Measurements from ENCODE around the gene CSF3. TPM values are rescaled to one million over a fixed set of nuclear protein-coding genes. Genes with fewer than 3 reads are reported as not detected.
A peak's percentile ranks its signal among the peaks of the same experiment; 100 is the strongest.

The CSF3 gene, protein sequence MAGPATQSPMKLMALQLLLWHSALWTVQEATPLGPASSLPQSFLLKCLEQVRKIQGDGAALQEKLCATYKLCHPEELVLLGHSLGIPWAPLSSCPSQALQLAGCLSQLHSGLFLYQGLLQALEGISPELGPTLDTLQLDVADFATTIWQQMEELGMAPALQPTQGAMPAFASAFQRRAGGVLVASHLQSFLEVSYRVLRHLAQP
- total RNA-seq (ENCODE audit: low replicate concordance) = not detected in 2 replicates

DNA sequence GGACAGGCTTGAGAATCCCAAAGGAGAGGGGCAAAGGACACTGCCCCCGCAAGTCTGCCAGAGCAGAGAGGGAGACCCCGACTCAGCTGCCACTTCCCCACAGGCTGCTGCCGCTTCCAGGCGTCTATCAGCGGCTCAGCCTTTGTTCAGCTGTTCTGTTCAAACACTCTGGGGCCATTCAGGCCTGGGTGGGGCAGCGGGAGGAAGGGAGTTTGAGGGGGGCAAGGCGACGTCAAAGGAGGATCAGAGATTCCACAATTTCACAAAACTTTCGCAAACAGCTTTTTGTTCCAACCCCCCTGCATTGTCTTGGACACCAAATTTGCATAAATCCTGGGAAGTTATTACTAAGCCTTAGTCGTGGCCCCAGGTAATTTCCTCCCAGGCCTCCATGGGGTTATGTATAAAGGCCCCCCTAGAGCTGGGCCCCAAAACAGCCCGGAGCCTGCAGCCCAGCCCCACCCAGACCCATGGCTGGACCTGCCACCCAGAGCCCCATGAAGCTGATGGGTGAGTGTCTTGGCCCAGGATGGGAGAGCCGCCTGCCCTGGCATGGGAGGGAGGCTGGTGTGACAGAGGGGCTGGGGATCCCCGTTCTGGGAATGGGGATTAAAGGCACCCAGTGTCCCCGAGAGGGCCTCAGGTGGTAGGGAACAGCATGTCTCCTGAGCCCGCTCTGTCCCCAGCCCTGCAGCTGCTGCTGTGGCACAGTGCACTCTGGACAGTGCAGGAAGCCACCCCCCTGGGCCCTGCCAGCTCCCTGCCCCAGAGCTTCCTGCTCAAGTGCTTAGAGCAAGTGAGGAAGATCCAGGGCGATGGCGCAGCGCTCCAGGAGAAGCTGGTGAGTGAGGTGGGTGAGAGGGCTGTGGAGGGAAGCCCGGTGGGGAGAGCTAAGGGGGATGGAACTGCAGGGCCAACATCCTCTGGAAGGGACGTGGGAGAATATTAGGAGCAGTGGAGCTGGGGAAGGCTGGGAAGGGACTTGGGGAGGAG, at the start of gene CSF3:
TSS of gene CSF3 (plus strand) at position 436 of the 993 bp plus-strand sequence. CDS start at position 471, 35 bp downstream.
- Histone ChIP-seq H3K4me1 (peaks cover 31% of the 10 kb centered on the region), H2AFZ (replicated peaks) (peak within 1 kb of the TSS; percentile 13), H3F3A (ENCODE audit: low read depth) (peaks cover 21% of the 10 kb centered on the region), H3K9ac (no peak within 1 kb of the TSS), H3K79me2 (ENCODE audit: low read depth) (no peaks in the 10 kb centered on the region), H3K27me3 (no peaks in the 10 kb centered on the region), H3K4me2 (peak within 1 kb of the TSS; percentile 55), H3K9me3 (ENCODE audit: low read depth) (no peaks in the 10 kb centered on the region), H4K20me1 (ENCODE audit: low read depth) (peaks cover 4% of the 10 kb centered on the region), H3K36me3 (no peaks in the 10 kb centered on the region), H3K27ac (no peak within 1 kb of the TSS), H3K4me3 (no peak within 1 kb of the TSS)
- Mint-ChIP-seq H3K4me3 (no peak within 1 kb of the TSS), H3K27ac (peak within 1 kb of the TSS; percentile 46), H3K9me3 (no peaks in the 10 kb centered on the region), H3K4me1 (peaks cover 38% of the 10 kb centered on the region), H3K27me3 (ENCODE audit: insufficient read depth, low read depth) (peaks cover 2% of the 10 kb centered on the region), H3K36me3 (peaks cover 4% of the 10 kb centered on the region)
- peak; percentile 53 for DNase-seq (ENCODE audit: low spot score)
- TF ChIP-seq EZH2 (IDR thresholded peaks at IDR 0.05) (no peak), EZH2phosphoT487 (IDR thresholded peaks at IDR 0.05) (no peak)
- TF ChIP-seq, protein P1, sequence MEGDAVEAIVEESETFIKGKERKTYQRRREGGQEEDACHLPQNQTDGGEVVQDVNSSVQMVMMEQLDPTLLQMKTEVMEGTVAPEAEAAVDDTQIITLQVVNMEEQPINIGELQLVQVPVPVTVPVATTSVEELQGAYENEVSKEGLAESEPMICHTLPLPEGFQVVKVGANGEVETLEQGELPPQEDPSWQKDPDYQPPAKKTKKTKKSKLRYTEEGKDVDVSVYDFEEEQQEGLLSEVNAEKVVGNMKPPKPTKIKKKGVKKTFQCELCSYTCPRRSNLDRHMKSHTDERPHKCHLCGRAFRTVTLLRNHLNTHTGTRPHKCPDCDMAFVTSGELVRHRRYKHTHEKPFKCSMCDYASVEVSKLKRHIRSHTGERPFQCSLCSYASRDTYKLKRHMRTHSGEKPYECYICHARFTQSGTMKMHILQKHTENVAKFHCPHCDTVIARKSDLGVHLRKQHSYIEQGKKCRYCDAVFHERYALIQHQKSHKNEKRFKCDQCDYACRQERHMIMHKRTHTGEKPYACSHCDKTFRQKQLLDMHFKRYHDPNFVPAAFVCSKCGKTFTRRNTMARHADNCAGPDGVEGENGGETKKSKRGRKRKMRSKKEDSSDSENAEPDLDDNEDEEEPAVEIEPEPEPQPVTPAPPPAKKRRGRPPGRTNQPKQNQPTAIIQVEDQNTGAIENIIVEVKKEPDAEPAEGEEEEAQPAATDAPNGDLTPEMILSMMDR (IDR thresholded peaks at IDR 0.05) = no peak

DNA sequence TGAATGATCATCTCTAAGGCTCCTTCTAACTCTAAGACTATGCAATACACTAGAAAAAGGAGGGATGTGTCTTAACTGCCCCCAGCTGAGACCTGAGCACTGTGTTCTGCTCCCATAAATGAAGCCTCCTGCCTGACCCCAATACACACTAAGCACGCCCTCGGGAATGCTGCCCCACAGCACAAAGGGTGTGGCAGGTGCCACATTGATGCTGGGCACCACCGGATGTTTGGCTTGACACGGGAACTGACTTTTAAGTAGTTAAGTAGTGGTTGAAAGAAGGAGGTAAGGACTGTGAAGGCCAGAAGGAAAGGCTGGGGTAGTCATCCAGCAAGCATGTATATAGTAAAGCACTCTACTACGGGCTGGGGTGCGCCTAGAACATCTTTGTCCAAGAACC, 48.5 kb upstream of the CSF3 start:
- H3K9me3 Mint-ChIP-seq = no peaks in the 10 kb centered on the region
- Histone ChIP-seq H3K9ac (no peak overlapping the region), H3K4me1 (no peaks in the 10 kb centered on the region), H3K36me3 (no peaks in the 10 kb centered on the region), H3K27me3 (peaks cover 17% of the 10 kb centered on the region), H3F3A (ENCODE audit: low read depth) (no peaks in the 10 kb centered on the region), H4K20me1 (ENCODE audit: low read depth) (no peaks in the 10 kb centered on the region), H3K27ac (no peak overlapping the region), H2AFZ (replicated peaks) (no peak overlapping the region), H3K79me2 (ENCODE audit: low read depth) (no peaks in the 10 kb centered on the region), H3K4me2 (no peak overlapping the region), H3K9me3 (ENCODE audit: low read depth) (no peaks in the 10 kb centered on the region), H3K4me3 (no peak overlapping the region)
- peaks cover 7% of the 10 kb centered on the region for H3K4me1 Mint-ChIP-seq
- no peaks in the 10 kb centered on the region for H3K36me3 Mint-ChIP-seq
- TF ChIP-seq, protein P1 (IDR thresholded peaks at IDR 0.05) = no peak
- no peak for TF ChIP-seq EZH2 (IDR thresholded peaks at IDR 0.05)
- no peak for TF ChIP-seq EZH2phosphoT487 (IDR thresholded peaks at IDR 0.05)
- no peak overlapping the region for H3K27ac Mint-ChIP-seq
- peaks cover 22% of the 10 kb centered on the region for H3K27me3 Mint-ChIP-seq (ENCODE audit: insufficient read depth, low read depth)
- H3K4me3 Mint-ChIP-seq = no peak overlapping the region
- no peak for DNase-seq (ENCODE audit: low spot score)

DNA sequence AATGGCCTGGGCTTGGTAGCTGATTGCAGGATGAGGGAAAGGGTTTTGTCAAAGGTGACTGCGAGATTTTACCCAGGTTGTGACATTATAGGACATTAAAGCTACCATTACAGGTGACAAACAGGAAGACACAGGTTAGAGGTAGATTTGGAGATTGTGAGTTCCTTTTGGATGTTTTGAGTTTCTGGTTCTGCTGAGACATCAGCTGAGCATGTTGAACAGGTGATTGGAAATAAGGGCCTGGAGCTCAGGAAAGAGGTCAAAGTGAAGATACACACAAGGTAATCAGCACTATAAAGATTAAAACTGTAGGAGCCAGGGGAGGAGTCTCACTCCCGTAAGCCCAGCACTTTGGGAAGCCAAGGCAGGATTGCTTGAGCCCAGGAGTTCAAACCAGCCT, 46.5 kb upstream of the CSF3 start:
- no peaks in the 10 kb centered on the region for H3K36me3 Mint-ChIP-seq
- Histone ChIP-seq H3K4me3 (no peak overlapping the region), H2AFZ (replicated peaks) (no peak overlapping the region), H3K9ac (no peak overlapping the region), H3K4me1 (no peaks in the 10 kb centered on the region), H3K79me2 (ENCODE audit: low read depth) (no peaks in the 10 kb centered on the region), H3F3A (ENCODE audit: low read depth) (no peaks in the 10 kb centered on the region), H3K27ac (no peak overlapping the region), H3K36me3 (no peaks in the 10 kb centered on the region), H4K20me1 (ENCODE audit: low read depth) (no peaks in the 10 kb centered on the region), H3K27me3 (peaks cover 28% of the 10 kb centered on the region), H3K4me2 (no peak overlapping the region), H3K9me3 (ENCODE audit: low read depth) (no peaks in the 10 kb centered on the region)
- no peak for TF ChIP-seq EZH2 (IDR thresholded peaks at IDR 0.05)
- TF ChIP-seq, protein P1 (IDR thresholded peaks at IDR 0.05) = no peak
- TF ChIP-seq EZH2phosphoT487 (IDR thresholded peaks at IDR 0.05) = no peak
- H3K4me1 Mint-ChIP-seq = peaks cover 3% of the 10 kb centered on the region
- H3K27ac Mint-ChIP-seq = no peak overlapping the region
- no peaks in the 10 kb centered on the region for H3K9me3 Mint-ChIP-seq
- peaks cover 21% of the 10 kb centered on the region for H3K27me3 Mint-ChIP-seq (ENCODE audit: insufficient read depth, low read depth)
- no peak overlapping the region for H3K4me3 Mint-ChIP-seq
- DNase-seq (ENCODE audit: low spot score) = no peak

All from neural progenitor cell (in vitro differentiated cells).